GM18907 (cell line): ENCODE results near the gene GPC3.

Experiments
- ATAC-seq: cut with Tn5 transposase; IDR thresholded peaks from one replicate; pipeline ENCODE4 v1.9.1; 2021; ENCODE audit warnings: mild to moderate bottlenecking, moderate library complexity; ENCODE audit not compliant: unreplicated experiment

Gene GPC3

GRCh38 chrX:133933316-133933715, 52.1 kb downstream of the GPC3 start:
- ATAC-seq = no peak

GRCh38 chrX:133929836-133930464, 55.4 kb downstream of the GPC3 start:
- ATAC-seq = no peak

GRCh38 chrX:133928365-133928764, 57.0 kb downstream of the GPC3 start:
- no peak for ATAC-seq

- no peak for ATAC-seq
Measured at GRCh38 chrX:133926809-133927208, 58.6 kb downstream of the GPC3 start.

- ATAC-seq = no peak
Measured at GRCh38 chrX:133926099-133926498, 59.3 kb downstream of the GPC3 start.

- no peak for ATAC-seq
Measured at GRCh38 chrX:133924548-133924947, 60.8 kb downstream of the GPC3 start.

GRCh38 chrX:133923548-133923947, 61.8 kb downstream of the GPC3 start:
- no peak for ATAC-seq

- no peak for ATAC-seq
Measured at GRCh38 chrX:133923113-133923512, 62.3 kb downstream of the GPC3 start.

GRCh38 chrX:133922390-133922771, 63.0 kb downstream of the GPC3 start:
- no peak for ATAC-seq

GRCh38 chrX:133921764-133922389, 63.5 kb downstream of the GPC3 start:
- peak; percentile 61 for ATAC-seq

- no peak for ATAC-seq
Measured at GRCh38 chrX:133921086-133921485, 64.3 kb downstream of the GPC3 start.

- no peak for ATAC-seq
Measured at GRCh38 chrX:133918361-133918771, 67.0 kb downstream of the GPC3 start.

- ATAC-seq = no peak
Measured at GRCh38 chrX:133916984-133917722, 68.2 kb downstream of the GPC3 start.

GRCh38 chrX:133913658-133914388, 71.6 kb downstream of the GPC3 start:
- no peak for ATAC-seq

GRCh38 chrX:133913009-133913408, 72.4 kb downstream of the GPC3 start:
- no peak for ATAC-seq

GRCh38 chrX:133911825-133912495, 73.4 kb downstream of the GPC3 start:
- ATAC-seq = no peak

- ATAC-seq = no peak
Measured at GRCh38 chrX:133910539-133910938, 74.9 kb downstream of the GPC3 start.

GRCh38 chrX:133909888-133910287, 75.5 kb downstream of the GPC3 start:
- ATAC-seq = no peak

- no peak for ATAC-seq
Measured at GRCh38 chrX:133908223-133908955, 77.0 kb downstream of the GPC3 start.

- no peak for ATAC-seq
Measured at GRCh38 chrX:133907606-133908005, 77.8 kb downstream of the GPC3 start.
